GM18909 (cell line): ENCODE data around the gene SF3A2.

Experiments
- ATAC-seq: cut with Tn5 transposase; IDR thresholded peaks from one replicate; pipeline ENCODE4 v1.9.1; 2021; ENCODE audit warnings: mild to moderate bottlenecking; ENCODE audit not compliant: unreplicated experiment, poor library complexity

The SF3A2 gene

DNA sequence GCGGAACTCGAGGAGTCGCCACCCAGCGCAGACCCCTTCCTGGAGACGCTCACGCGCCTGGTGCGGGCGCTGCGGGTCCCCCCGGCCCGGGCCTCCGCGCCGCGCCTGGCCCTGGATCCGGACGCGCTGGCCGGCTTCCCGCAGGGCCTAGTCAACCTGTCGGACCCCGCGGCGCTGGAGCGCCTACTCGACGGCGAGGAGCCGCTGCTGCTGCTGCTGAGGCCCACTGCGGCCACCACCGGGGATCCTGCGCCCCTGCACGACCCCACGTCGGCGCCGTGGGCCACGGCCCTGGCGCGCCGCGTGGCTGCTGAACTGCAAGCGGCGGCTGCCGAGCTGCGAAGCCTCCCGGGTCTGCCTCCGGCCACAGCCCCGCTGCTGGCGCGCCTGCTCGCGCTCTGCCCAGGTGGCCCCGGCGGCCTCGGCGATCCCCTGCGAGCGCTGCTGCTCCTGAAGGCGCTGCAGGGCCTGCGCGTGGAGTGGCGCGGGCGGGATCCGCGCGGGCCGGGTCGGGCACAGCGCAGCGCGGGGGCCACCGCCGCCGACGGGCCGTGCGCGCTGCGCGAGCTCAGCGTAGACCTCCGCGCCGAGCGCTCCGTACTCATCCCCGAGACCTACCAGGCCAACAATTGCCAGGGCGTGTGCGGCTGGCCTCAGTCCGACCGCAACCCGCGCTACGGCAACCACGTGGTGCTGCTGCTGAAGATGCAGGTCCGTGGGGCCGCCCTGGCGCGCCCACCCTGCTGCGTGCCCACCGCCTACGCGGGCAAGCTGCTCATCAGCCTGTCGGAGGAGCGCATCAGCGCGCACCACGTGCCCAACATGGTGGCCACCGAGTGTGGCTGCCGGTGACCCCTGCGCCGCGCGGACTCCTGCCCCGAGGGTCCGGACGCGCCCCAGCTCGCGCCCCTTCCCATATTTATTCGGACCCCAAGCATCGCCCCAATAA is 14.8 kb downstream of the SF3A2 start:
- ATAC-seq = no peak

DNA sequence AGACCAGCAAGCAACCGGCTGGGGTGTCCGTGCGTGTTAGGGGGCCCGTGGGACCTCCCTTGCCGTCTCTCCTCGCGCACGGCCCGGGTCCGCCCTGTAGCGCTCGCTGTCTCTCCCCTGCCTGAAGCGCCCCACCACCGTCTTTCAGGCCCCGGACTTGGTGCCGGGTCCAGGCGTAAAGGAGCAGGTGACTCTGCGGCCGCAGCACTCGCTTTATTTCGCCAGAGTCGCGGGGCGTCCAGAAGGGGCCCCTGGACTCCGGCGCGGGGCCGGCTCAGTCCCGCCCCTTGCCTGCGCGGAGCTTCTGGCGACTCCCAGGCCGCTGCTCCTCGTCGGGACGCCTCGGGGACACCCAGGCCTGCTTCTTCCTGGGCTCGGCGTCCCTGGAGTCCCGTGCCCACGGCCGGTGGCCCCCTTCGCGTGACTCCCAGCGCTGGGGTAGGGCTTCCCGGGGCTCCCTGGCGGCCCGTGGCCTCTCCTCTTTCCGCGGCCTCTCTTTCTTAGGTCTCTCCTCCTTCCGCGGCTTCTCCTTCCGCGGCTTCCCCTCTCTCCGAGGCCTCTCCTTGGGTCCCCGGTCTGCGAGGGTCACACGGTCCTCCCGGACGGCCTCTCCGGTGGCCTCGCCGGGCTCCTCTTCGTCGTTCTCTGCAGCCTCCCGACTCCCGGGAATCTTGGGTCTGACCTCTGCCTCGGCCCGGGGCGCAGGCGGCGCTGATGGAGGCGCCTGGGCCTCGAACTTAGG is 15.6 kb downstream of the SF3A2 start:
- ATAC-seq = no peak

DNA sequence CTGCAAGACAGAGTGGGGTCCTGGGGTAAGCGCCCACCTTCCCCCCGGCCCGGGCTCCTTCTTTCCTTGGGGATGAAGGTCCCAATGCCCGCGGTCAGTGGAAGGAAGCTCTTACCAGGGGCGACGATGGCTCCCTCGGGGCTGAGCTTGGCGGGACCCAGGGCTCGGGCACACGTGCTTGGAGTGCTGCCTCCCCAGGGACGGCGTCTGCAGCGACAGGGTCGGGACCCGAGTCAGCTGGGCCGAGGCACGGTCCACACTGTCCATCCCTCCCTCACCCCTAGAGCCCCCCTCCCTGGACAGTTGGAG is 16.1 kb downstream of the SF3A2 start:
- ATAC-seq = no peak

DNA sequence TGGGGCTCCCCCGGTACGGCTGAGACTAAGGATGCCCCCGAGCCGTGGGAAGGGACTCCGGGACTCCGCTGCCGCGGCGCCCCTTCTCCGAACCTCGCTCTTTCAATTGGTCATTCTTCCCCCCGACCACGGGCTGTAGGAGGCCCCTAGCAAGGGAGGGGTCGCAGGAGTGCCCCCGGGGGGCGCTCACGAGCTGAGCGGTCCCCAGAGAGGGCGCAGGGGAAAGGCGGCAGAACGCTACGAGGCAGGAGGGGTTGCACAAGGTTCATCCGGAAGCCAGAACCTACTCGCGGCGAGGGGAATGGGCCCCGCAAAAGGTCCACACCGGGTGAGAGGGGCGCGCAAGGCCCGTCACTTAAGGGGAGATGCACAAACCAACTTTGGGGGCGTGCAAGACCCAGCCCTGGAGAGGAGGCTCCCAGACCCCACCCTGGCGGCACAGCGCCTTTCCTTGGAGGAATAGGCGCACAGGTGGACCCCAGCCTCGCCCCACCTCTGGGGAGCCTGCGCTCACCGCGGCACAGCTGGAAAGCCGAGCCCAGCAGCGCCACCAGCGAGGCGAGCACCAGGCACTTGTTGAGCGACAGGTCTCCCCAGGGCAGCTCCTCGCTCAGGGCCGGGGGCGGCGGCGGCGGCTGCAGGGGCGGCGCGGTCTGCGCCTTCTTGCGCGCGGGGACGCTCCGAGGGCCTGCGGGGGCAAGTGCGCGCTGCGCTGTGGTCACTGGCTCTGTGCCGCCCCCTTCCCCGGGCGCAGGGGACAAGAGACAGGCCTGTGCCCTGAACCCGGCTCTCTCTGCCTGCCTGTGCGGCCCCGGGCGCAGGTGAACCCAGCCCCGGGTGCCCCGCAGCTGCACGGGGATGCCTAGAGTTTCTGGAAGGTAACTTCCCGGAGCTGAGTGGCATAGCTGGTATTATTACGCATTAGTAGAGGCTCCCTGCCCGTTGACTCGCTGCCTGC is 16.8 kb downstream of the SF3A2 start:
- ATAC-seq = no peak

DNA sequence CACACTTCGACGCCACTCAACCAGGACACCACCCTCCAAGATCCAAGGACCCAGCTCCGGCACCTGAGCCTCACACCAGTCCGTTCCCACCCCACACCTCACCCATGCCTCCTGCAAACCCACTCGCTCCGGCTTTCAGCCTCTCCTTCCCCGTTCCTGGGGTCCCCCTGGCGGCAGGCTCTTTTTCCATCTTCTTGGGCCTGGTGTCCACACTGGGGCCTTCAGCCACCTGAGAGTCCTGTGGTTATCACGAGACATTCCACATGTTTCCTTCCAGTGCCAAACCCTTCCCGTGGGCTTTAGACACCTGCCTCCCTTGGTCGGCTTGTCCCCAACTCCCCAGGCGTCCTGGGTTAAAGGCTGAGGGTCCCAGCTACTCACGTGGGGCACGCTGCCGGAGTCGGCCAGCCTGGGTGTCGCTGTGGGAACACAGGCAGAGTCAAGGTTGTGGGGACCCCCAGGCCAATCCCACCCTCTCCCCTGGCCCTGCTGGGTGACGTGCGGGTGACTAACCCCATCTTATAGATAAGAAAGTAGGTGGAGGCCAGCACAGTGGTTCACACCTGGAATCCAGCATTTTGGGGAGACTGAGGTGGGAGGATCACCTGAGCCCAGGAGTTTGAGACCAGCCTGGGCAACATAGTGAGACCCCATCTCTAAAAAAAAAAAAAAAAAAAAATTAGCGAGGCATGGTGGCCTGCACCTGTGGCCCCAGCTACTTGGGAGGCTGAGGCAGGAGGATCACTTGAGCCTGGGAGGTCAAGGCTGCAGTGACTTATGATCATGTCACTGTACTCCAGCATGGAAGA is 17.6 kb downstream of the SF3A2 start:
- no peak for ATAC-seq

DNA sequence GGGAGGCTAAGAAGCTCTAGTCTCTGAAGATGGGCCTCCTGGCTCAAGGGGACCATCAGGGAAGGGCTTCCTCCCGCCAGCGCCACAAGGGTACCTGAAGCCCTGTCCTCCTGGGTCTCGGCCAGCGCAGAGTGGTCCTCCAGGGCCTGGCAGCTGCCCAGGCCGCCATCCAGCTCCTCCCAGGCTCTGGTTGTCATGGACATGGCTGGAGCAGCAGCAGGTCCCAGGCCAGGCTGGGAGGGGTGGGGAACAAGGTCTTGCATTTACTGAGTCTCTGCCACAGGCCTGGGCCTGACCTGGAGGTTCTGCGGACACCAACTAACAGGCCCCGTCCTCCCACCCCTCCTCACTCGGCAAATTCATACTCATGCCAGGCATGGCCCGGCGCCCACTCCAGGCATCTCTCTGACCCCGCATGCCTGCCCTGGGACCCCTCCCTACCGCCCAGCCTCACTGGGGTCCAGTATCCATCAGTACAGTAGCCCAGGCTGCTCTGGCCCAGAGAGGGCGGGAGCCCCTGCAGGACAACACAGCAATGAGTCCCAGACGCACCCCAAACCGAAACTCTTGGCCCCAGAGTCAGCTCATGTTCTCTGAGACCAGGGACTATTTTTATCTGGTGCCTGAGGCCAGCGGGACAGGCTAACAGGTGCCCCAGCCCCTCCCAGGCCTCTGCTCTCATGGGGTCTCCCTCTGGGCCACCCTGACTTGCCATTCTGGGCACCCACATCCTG is 18.7 kb downstream of the SF3A2 start:
- ATAC-seq = no peak

DNA sequence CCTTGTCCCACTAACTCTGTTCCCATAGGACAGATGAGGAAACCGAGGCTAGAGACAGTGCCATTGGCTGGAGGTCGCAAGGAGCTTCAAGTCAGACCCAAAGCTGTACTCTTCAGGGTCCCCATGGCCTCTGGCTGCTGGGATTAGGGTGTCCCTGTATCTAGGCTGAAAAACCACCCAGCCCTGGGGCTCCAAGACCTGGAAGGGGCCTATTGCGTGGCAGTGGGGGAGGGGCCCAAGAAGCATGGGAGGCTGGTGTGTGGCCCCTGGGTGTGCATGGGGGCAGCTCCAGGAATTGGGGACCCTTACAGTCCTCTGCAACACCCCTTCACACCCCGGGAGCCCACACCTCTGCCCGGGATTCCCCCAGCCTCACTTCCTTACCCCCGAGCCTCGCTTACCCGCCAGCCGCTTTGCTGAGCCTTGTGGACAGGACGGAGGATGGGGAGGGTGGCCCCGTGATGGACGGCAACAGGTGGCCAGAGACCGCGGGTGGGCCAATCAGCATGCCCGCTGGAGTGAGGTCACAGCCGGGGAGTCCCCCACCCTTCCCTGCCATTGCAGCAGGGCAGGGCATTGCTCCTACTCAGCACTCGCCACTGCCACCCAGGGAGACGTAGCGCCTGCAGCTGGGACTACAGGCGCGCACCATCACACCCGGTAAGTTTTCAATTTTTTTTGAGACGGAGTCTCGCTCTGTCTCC is 19.5 kb downstream of the SF3A2 start, which contains the start of gene JSRP1:
JSRP1 (minus strand) TSS at position 436 of the 704 bp plus-strand sequence. CDS start 1,103 bp downstream, outside the sequence.
- ATAC-seq = no peak

DNA sequence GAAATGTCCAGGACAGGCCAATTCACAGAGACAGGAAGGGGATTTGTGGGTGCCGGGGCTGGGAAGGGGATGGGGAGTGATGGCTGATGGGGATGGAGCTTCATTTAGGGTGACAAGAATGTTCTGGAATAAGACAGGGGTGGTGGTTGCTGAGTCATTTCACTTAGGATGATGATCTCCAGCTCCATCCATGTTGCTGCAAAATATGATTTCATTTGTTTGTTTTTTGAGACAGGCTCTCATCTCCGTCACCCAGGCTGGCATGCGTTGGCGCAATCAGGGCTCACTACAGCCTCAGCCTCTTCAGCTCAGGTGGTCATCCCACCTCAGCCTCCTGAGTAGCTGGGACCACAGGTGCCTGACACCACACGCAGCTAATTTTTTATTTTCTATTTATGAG is 22.7 kb downstream of the SF3A2 start:
- no peak for ATAC-seq

DNA sequence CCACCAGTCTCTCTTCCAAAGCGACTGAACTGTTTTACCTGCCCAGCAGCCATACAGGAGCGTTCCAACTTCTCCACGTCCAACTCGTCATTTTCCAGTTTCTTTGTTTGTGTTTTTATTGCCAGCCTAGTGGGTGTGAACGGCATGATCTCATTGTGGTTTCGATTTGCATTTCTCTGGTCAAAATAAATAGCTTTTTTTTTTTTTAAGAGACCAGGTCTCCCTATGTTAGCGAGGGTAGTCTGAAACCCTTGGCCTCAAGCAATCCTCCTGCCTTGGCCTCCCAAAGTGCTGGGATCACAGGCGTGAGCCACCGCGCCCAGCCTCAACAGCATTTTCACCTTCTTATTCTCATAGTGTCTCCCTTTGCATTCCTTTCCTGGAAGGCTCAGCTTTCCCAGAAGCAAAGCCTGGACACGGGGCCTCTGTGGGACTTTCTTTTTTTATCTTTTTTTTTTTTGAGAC is 23.7 kb downstream of the SF3A2 start:
- ATAC-seq = no peak

DNA sequence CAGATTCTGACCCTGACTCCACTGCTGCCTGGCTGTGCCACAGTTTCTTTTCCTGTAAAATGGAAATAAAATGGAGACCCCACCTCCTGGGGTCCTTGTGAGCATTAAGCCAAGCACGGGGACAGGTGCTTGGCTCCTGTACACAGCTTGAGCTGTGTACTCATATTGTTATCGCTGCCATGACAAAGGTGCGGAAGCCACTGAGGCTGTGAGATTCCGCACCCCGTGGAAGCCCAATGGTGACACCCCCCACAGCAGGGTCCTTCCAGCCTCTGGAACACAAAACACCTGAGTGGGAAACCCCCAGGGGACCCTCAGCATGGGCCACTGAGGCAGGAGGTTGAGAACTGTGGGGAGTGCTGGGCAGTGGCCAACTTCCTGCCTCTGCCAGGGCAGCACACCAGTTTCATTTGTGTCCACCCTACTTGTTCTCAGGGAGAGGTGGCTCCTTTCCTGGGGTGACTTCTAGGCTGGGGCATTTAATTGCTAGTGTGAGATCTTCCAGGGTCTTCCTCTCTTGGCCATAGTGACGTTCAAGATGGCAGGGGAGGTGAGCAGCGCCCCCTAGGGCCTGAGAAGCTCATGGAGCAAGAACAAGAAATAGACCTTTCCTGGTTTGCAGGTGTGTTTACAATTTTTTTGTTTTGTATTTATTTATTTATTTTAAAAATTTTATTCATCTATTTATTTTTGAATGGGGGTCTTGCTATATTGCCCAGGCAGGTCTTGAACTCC is 25.0 kb downstream of the SF3A2 start:
- no peak for ATAC-seq

DNA sequence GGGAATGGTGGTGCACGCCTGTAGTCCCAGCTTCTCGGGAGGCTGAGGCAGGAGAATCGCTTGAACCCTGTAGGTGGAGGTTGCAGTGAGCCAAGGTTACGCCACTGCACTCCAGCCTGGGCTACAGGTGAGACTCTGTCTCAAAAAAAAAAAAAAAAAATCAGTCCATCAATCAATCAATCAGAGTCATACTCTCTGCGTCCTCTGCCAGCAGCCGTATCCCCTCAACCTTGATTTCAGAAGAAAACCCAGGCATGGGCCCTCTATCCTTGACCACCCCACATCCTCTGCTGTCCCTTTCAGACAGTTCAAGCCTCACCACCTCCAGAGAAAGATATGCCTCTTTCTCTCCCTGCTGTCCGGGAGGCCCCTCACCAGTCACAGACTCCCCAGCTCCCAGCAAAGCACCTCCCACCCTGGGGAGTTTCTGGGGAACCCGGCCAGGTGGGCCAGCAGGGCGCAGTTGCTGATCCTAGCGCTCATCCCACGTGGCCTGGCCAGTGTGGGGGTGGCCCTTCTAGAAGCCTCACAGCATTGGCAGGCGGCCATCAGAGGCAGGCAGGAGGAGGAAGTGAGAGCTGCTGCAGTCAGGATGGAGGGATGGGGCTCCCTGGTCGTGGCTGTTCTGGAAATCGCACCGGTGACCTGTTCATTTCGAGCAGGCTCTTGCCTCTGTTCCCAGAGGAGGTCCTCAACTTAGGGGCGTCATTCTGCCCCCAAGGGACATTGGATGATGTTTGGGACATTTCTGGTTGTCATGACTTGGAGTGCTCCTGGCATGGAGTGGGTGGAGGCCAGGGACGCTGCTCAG is 29.8 kb downstream of the SF3A2 start:
- no peak for ATAC-seq

DNA sequence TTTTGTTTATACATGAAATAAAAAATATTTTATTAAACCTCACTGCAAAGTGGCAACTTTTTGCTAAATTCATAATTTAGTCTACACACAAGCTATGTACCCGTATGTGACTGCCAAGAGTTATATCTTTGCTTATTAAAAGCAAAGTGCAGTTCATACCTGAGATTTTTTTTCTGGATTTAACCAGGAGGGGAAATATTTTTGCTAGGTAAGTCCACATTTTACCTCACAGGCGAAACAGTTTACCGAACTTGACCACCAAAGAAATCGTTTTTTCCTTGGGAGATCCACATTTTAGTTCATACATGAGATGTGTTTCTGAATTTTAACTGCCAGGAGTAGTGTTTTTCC is 31.8 kb downstream of the SF3A2 start:
- no peak for ATAC-seq

DNA sequence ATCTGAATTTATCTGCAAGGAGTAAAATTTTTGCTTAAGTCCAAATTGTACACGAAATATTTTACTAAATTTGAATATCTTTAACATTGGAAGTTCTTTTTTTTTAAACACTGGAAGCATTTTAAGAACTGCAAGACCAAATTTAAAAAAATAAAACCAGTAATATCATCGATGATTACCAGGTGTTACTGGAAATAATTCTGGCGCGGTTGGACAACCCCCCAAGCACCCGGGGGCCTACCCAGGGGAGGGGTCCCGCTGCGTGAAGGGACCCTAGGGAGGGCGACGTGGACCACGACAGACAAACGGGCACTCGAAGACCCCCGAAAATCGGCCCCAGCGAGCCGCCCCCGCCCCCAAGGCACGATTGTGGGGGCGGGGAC is 32.2 kb downstream of the SF3A2 start:
- no peak for ATAC-seq

DNA sequence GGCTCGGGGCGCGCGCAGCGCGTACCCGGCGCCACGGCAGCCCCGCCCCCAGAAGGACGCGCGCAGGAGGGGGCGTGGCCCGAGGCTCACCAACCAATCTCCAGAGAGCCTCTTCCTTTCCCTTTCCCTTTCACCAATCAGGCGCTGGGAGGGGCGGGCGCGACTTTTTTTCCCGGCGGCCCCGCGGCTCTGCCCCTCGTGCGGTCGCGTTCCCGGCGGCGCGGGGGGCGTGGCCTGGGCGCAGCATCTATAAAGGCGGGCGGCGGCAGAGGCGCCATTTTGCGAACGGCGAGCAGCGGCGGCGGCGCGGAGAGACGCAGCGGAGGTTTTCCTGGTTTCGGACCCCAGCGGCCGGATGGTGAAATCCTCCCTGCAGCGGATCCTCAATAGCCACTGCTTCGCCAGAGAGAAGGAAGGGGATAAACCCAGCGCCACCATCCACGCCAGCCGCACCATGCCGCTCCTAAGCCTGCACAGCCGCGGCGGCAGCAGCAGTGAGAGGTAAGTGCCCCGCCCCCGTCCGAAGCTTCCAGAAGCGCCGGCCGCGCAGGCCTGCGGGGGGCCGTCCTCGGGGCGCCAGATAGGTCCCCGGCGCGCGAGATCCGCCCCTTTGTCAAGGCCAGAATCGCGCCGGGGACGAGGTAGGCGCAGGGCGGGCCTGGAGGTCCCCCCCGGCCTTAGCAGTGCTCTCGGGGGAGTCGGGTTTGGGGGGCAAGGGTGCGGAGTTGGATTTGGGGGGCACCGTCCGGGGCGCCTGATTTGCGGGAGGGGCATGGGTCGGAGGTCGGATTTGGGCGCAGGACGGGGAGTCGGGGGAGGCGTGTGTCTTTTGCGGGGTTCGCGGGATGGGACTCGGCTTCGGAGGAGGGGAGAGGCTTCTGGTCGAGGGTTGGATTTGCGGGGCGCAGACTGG is 32.9 kb downstream of the SF3A2 start:
- peak; percentile 58 for ATAC-seq

DNA sequence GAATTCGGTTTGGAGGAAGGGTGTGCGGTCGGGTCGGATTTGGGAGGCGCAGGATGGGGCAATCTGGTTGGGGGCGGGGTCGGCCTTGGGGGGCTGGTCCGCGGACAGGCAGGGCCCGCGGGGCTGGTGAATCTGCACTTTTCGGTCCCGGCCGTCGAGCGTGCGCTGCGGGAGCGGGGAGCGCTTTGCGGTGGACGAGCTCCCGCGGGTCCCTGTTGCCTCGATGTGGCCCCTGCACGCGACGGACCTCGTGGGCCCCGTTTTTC is 33.5 kb downstream of the SF3A2 start:
- ATAC-seq = no peak
